Mesenchymal stem cell (in vitro differentiated cells and primary cell): ENCODE measurements around the gene HABP4.

ENCODE experiments used
- DNase-seq: peaks from one replicate; pipeline ENCODE4 v3.0.0-alpha.2; 2013
- H2AFZ ChIP-seq: one replicate; pipeline ENCODE4 v1.6.1; 2013; ENCODE audit warnings: low read depth, mild to moderate bottlenecking, control low read depth, inconsistent platforms, low read length, moderate library complexity
- H2AK5ac ChIP-seq: 2 replicates; pipeline ENCODE4 v1.6.1; 2013; ENCODE audit warnings: low read length, moderate library complexity, mild to moderate bottlenecking, inconsistent platforms; ENCODE audit not compliant: severe bottlenecking
- H2BK120ac ChIP-seq: one replicate; pipeline ENCODE4 v1.6.1; 2013; ENCODE audit warnings: low read depth, mild to moderate bottlenecking, inconsistent platforms, low read length, moderate library complexity
- H2BK12ac ChIP-seq, 2 experiments: one replicate each; pipeline ENCODE4 v1.6.1; 2013; ENCODE audit warnings: inconsistent platforms in 2 of 2, low read length in 2 of 2, mild to moderate bottlenecking in 2 of 2, moderate library complexity in 2 of 2, control low read depth in 1 of 2
- H2BK15ac ChIP-seq: one replicate; pipeline ENCODE4 v1.6.1; 2013; ENCODE audit warnings: mild to moderate bottlenecking, low read depth, inconsistent platforms; ENCODE audit not compliant: poor library complexity, severe bottlenecking
- H2BK5ac ChIP-seq: 2 replicates; pipeline ENCODE4 v1.6.1; 2013; ENCODE audit warnings: low read depth, mild to moderate bottlenecking, low read length, control low read depth, inconsistent platforms; ENCODE audit not compliant: poor library complexity, severe bottlenecking
- H3K14ac ChIP-seq, 2 experiments: one replicate each; pipeline ENCODE4 v1.6.1; 2013; ENCODE audit warnings: inconsistent platforms in 2 of 2, low read length in 2 of 2, control low read depth in 1 of 2, mild to moderate bottlenecking in 1 of 2, moderate library complexity in 1 of 2
- H3K18ac ChIP-seq, 2 experiments: one replicate each; pipeline ENCODE4 v1.6.1; 2013; ENCODE audit warnings: inconsistent platforms in 2 of 2, low read length in 2 of 2, control low read depth in 1 of 2, low read depth in 1 of 2, mild to moderate bottlenecking in 1 of 2
- H3K23ac ChIP-seq, 2 experiments: one replicate each; pipeline ENCODE4 v1.6.1; 2013; ENCODE audit warnings: inconsistent platforms in 2 of 2, low read length in 2 of 2, mild to moderate bottlenecking in 2 of 2, moderate library complexity in 2 of 2, control low read depth in 1 of 2
- H3K27ac ChIP-seq: 2 replicates; pipeline ENCODE4 v1.5.1; 2013; ENCODE audit warnings: mild to moderate bottlenecking, moderate library complexity, low read length, control low read depth, inconsistent platforms; ENCODE audit not compliant: poor library complexity, severe bottlenecking
- H3K27me3 ChIP-seq, 2 experiments: 2 replicates each; pipeline versions ENCODE4 v1.6.1 to v1.7.0; 2013; ENCODE audit warnings: low read length in 2 of 2, mild to moderate bottlenecking in 2 of 2, moderate library complexity in 2 of 2, control low read depth in 1 of 2, inconsistent platforms in 1 of 2; ENCODE audit not compliant: control insufficient read depth in 1 of 2, insufficient read depth in 1 of 2
- H3K36me3 ChIP-seq, 2 experiments: 2 replicates each; pipeline versions ENCODE4 v1.6.1 to v1.7.0; 2013; ENCODE audit warnings: low read length in 2 of 2, control low read depth in 1 of 2, inconsistent platforms in 1 of 2, low read depth in 1 of 2, mild to moderate bottlenecking in 1 of 2; ENCODE audit not compliant: insufficient read depth in 2 of 2, control insufficient read depth in 1 of 2
- H3K4ac ChIP-seq, 2 experiments: one replicate each; pipeline ENCODE4 v1.6.1; 2013; ENCODE audit warnings: inconsistent platforms in 2 of 2, low read length in 2 of 2, mild to moderate bottlenecking in 2 of 2, moderate library complexity in 2 of 2, control low read depth in 1 of 2, low read depth in 1 of 2
- H3K4me1 ChIP-seq: 2 replicates; pipeline ENCODE4 v1.6.1; 2013; ENCODE audit warnings: low read depth, low read length, control low read depth; ENCODE audit not compliant: control insufficient read depth, insufficient read depth
- H3K4me2 ChIP-seq: 2 replicates; pipeline ENCODE4 v1.6.1; 2013; ENCODE audit warnings: low read length, mild to moderate bottlenecking, inconsistent platforms; ENCODE audit not compliant: poor library complexity, severe bottlenecking
- H3K4me3 ChIP-seq, 2 experiments: 2 replicates each; pipeline versions ENCODE4 v1.5.1 to v1.7.0; 2013; ENCODE audit warnings: low read length in 2 of 2, mild to moderate bottlenecking in 2 of 2, control low read depth in 1 of 2, low read depth in 1 of 2; ENCODE audit not compliant: insufficient read depth in 1 of 2
- H3K79me1 ChIP-seq: replicated peaks from 2 replicates; pipeline ENCODE4 v1.6.1; 2013; ENCODE audit warnings: mild to moderate bottlenecking, control low read depth, low read length, inconsistent platforms; ENCODE audit not compliant: poor library complexity, severe bottlenecking
- H3K9ac ChIP-seq: 2 replicates; pipeline ENCODE4 v1.7.0; 2013; ENCODE audit warnings: mild to moderate bottlenecking, low read length, moderate library complexity
- H3K9me3 ChIP-seq: 2 replicates; pipeline ENCODE4 v1.7.0; 2013; ENCODE audit warnings: mild to moderate bottlenecking, low read length; ENCODE audit not compliant: control insufficient read depth
- H4K8ac ChIP-seq: one replicate; pipeline ENCODE4 v1.6.1; 2013; ENCODE audit warnings: inconsistent platforms, mild to moderate bottlenecking, low read length, moderate library complexity
- H4K91ac ChIP-seq: one replicate; pipeline ENCODE4 v1.6.1; 2013; ENCODE audit warnings: mild to moderate bottlenecking, low read length, inconsistent platforms
- WGBS: methylation state at CpG from one replicate; pipeline ENCODE4 v1.1.7; 2013; ENCODE audit warnings: mixed read lengths; 5-methylcytosine and 5-hydroxymethylcytosine counted together

The HABP4 gene

DNA sequence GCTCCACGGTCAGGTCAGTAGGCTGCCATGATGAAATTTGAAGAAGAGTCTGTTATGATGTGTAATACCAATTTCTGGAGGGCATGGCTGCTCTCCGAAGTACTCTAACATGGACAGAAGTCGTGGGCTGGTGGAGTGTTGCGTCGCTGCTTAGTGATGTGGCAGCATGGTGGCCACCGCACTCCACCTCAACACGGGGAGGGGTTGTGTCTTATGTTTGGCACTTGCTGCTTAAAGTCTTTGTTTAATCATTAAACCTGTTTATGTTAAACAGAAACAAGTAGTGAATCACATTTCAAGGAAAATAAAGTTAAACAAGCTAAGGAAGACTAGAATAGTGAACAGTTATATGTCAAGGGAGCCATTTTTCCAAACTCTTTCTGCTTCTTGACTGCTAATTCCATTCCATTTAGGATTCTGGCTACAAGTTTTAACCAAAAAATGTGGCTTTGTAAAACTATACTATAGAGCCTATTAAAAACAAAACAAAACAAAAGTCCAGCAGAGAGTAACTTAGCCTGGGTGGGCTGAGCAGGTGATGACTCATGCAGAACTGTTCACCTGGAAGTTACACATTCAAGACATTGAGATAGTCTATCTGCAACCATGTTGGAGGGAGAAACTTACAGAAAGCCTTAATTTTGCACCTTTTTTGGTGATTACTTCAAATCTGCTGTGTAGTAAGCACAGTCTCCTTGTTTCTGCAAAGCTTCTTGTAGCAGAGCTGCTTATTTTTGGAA is 9.5 kb downstream of the HABP4 start:
- Histone ChIP-seq H3K18ac (no peak overlapping the region), H2BK120ac (no peak overlapping the region), H3K23ac (no peak overlapping the region), H2AFZ (no peak overlapping the region), H3K9me3 (no peaks in the 10 kb centered on the region), H2BK12ac (no peak overlapping the region), H3K14ac (no peak overlapping the region), H2BK15ac (no peak overlapping the region), H3K4me2 (no peak overlapping the region), H2AK5ac (peak overlapping the region; percentile 18), H3K36me3 (peaks cover 5 to 41% of the 10 kb centered on the region in 2 experiments), H4K91ac (no peak overlapping the region), H2BK5ac (no peak overlapping the region), H3K79me1 (peaks cover 18% of the 10 kb centered on the region), H3K27ac (no peak overlapping the region), H3K27me3 (no peaks in the 10 kb centered on the region), H4K8ac (no peak overlapping the region), H3K4ac (no peak overlapping the region), H3K4me1 (peaks cover 6% of the 10 kb centered on the region), H3K4me3 (no peak overlapping the region), H3K9ac (peak overlapping the region; percentile 71)
- DNase-seq, result no peak
- WGBS, result 100% methylated on average over 5 of the region's 7 CpGs

DNA sequence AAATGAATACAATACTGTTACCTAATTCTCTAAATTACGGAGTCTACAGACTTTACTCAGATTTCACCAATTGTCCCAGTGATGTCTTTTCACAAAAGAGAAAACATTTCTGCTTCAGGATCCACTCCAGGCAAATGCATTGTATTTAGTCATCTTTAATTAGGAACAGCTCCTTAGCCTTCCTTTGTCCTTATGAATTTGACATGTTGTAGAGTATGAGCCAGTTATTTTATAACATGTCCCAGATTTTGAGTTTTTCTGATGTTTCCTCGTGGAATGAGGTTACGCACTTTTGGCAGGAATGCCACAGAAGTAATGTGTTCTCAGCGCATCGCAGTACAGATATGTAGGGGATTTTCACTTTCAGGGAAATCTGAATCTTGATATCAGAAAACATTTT is 10.5 kb downstream of the HABP4 start:
- peak overlapping the region; percentile 71 for H3K9ac ChIP-seq
- no peak overlapping the region for H2BK5ac ChIP-seq
- peaks cover 5 to 51% of the 10 kb centered on the region in 2 experiments for H3K36me3 ChIP-seq
- H3K4me3 ChIP-seq, result no peak overlapping the region
- no peak overlapping the region for H2BK12ac ChIP-seq
- no peak overlapping the region for H3K23ac ChIP-seq
- no peak overlapping the region for H2AFZ ChIP-seq
- H3K27me3 ChIP-seq, result no peaks in the 10 kb centered on the region
- H4K8ac ChIP-seq, result no peak overlapping the region
- no peak overlapping the region for H2BK15ac ChIP-seq
- peaks cover 13% of the 10 kb centered on the region for H3K79me1 ChIP-seq
- H2AK5ac ChIP-seq, result no peak overlapping the region
- H3K14ac ChIP-seq, result no peak overlapping the region
- no peak for DNase-seq
- H4K91ac ChIP-seq, result no peak overlapping the region
- peaks cover 6% of the 10 kb centered on the region for H3K4me1 ChIP-seq
- no peak overlapping the region for H2BK120ac ChIP-seq
- WGBS, result 93% methylated on average over 3 of the region's 5 CpGs
- no peak overlapping the region for H3K27ac ChIP-seq
- H3K4ac ChIP-seq, result no peak overlapping the region
- H3K4me2 ChIP-seq, result no peak overlapping the region
- no peaks in the 10 kb centered on the region for H3K9me3 ChIP-seq
- no peak overlapping the region for H3K18ac ChIP-seq

DNA sequence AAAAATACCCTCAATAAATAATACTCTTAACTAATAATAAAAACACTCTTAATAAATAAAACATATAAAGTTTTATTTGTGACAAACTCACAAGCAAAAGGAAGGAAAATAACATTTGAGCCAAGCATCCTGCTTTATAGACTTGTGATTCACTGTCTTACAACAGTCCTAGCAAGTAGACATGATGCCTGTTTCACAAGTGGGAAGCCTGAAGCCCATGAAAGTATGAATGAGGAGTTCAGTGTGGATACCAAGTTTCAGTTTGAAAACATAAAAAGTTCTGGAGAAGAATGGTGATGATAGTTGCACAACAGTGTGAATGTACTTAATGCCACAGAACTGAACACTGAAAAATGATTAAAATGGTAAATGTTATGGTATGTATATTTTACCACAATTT is 10.9 kb downstream of the HABP4 start:
- H2AK5ac ChIP-seq, result no peak overlapping the region
- H3K14ac ChIP-seq, result no peak overlapping the region
- peak; percentile 28 for DNase-seq
- H4K8ac ChIP-seq, result no peak overlapping the region
- no peak overlapping the region for H2BK15ac ChIP-seq
- H3K4ac ChIP-seq, result no peak overlapping the region
- no peak overlapping the region for H2BK120ac ChIP-seq
- peaks cover 6 to 55% of the 10 kb centered on the region in 2 experiments for H3K36me3 ChIP-seq
- peaks cover 15% of the 10 kb centered on the region for H3K79me1 ChIP-seq
- no peak overlapping the region for H2BK5ac ChIP-seq
- no peak overlapping the region for H2AFZ ChIP-seq
- H3K9ac ChIP-seq, result peak overlapping the region; percentile 71
- no peak overlapping the region for H3K18ac ChIP-seq
- no peaks in the 10 kb centered on the region for H3K9me3 ChIP-seq
- H2BK12ac ChIP-seq, result no peak overlapping the region
- H3K23ac ChIP-seq, result no peak overlapping the region
- H3K27ac ChIP-seq, result no peak overlapping the region
- H4K91ac ChIP-seq, result no peak overlapping the region
- peak overlapping the region in 1 of 2 experiments; percentile 42 for H3K4me3 ChIP-seq
- peaks cover 6% of the 10 kb centered on the region for H3K4me1 ChIP-seq
- H3K27me3 ChIP-seq, result no peaks in the 10 kb centered on the region
- H3K4me2 ChIP-seq, result no peak overlapping the region

DNA sequence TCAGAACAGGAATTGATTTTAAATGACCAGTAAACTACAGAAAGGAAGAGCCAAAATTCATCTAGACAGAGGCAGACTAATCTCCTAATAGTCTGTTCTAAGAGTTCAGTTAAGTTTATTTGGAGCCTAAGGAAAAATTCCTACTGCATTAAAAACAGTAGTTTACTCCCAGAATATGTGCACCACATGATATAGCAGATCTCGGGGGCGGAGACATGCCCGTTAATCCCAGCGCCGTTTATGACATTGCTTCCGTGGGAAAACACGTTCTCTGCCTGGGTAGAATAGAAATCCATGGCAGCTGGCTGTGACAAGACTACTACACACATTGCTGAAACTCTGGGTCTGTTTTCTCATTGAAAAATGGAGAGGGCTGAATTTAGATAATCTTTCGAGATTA is 11.4 kb downstream of the HABP4 start:
- Histone ChIP-seq H2BK12ac (no peak overlapping the region), H3K9ac (peak overlapping the region; percentile 71), H2AK5ac (no peak overlapping the region), H3K4ac (no peak overlapping the region), H3K27ac (no peak overlapping the region), H3K36me3 (peaks cover 10 to 60% of the 10 kb centered on the region in 2 experiments), H2BK5ac (no peak overlapping the region), H2BK120ac (no peak overlapping the region), H3K23ac (no peak overlapping the region), H3K4me2 (no peak overlapping the region), H4K91ac (no peak overlapping the region), H2BK15ac (no peak overlapping the region), H3K79me1 (peaks cover 15% of the 10 kb centered on the region), H3K4me1 (peaks cover 6% of the 10 kb centered on the region), H3K14ac (no peak overlapping the region), H3K27me3 (no peaks in the 10 kb centered on the region), H4K8ac (no peak overlapping the region), H2AFZ (no peak overlapping the region), H3K9me3 (no peaks in the 10 kb centered on the region), H3K18ac (no peak overlapping the region), H3K4me3 (peak overlapping the region in 1 of 2 experiments; percentile 42)
- DNase-seq, result no peak
- WGBS, result 98% methylated on average over 7 of the region's 8 CpGs
